IPS-NIHi11 (cell line): ENCODE data around the gene PEG3.
"Not testable (repeated sequence)": the region's sequence is repeated elsewhere in the genome, so short reads cannot be mapped to it uniquely, and the experiment has no call there.

Experiments
- DNase-seq: peaks from one replicate; pipeline ENCODE4 v3.0.0; 2012; ENCODE audit warnings: mixed read lengths, low spot score

PEG3 gene

GRCh38 chr19:56840451-56841192, at the start of gene PEG3, which contains the start of gene ZIM2:
PEG3 (minus strand) TSS chr19:56840726; CDS start chr19:56824655, 16,071 bp downstream.
ZIM2 (minus strand) TSS chr19:56840726; CDS start chr19:56824277, 16,449 bp downstream.
- DNase-seq = no peak

- no peak for DNase-seq
Measured at GRCh38 chr19:56885173-56885985, 44.9 kb upstream of the PEG3 start.

GRCh38 chr19:56884441-56884840, 43.9 kb upstream of the PEG3 start:
- DNase-seq = no peak

- DNase-seq = no peak
Measured at GRCh38 chr19:56880592-56881190, 40.2 kb upstream of the PEG3 start.

GRCh38 chr19:56877069-56877715, 36.7 kb upstream of the PEG3 start:
- DNase-seq = no peak

GRCh38 chr19:56875717-56876116, 35.2 kb upstream of the PEG3 start:
- no peak for DNase-seq

- no peak for DNase-seq
Measured at GRCh38 chr19:56874530-56874929, 34.0 kb upstream of the PEG3 start.

- DNase-seq = no peak
Measured at GRCh38 chr19:56873493-56873892, 33.0 kb upstream of the PEG3 start.

- DNase-seq = no peak
Measured at GRCh38 chr19:56869886-56870285, 29.4 kb upstream of the PEG3 start.

- DNase-seq = no peak
Measured at GRCh38 chr19:56868446-56868845, 27.9 kb upstream of the PEG3 start.

GRCh38 chr19:56866538-56866937, 26.0 kb upstream of the PEG3 start:
- DNase-seq = no peak

- no peak for DNase-seq
Measured at GRCh38 chr19:56864443-56865125, 24.1 kb upstream of the PEG3 start.

GRCh38 chr19:56862741-56863140, 22.2 kb upstream of the PEG3 start:
- DNase-seq = no peak

GRCh38 chr19:56860409-56860808, 19.9 kb upstream of the PEG3 start:
- DNase-seq = not testable (repeated sequence)

GRCh38 chr19:56858026-56858425, 17.5 kb upstream of the PEG3 start:
- DNase-seq = no peak

GRCh38 chr19:56856822-56857221, 16.3 kb upstream of the PEG3 start:
- no peak for DNase-seq

- DNase-seq = not testable (repeated sequence)
Measured at GRCh38 chr19:56852361-56852760, 11.8 kb upstream of the PEG3 start.

GRCh38 chr19:56848166-56848565, 7.6 kb upstream of the PEG3 start:
- no peak for DNase-seq

GRCh38 chr19:56842412-56842811, 1.9 kb upstream of the PEG3 start:
- no peak for DNase-seq

- DNase-seq = no peak
Measured at GRCh38 chr19:56841193-56841543, 642 bp upstream of the PEG3 start.

GRCh38 chr19:56839652-56840450, 675 bp downstream of the PEG3 start:
- no peak for DNase-seq
